ENCODE measurements around the gene ZNF416. TPM values are rescaled to one million over a fixed set of nuclear protein-coding genes. Genes with fewer than 3 reads are reported as not detected.
A peak's percentile ranks its signal among the peaks of the same experiment; 100 is the strongest.

The ZNF416 gene
- total RNA-seq, 2 donors from 2014 or later: 8.0 to 9.1 TPM

GRCh38 chr19:57566396-57567265 lies 12.1 kb downstream of the ZNF416 start:
- peaks cover 21% of the 10 kb centered on the region for H3K36me3 Mint-ChIP-seq (ENCODE audit: low read depth)

GRCh38 chr19:57563547-57563946 lies 15.2 kb downstream of the ZNF416 start:
- Histone ChIP-seq H3K36me3 (ENCODE audit: control insufficient read depth, insufficient read depth, low read length) (no peaks in the 10 kb centered on the region), H3K9ac (ENCODE audit: extremely low read depth, low read length, poor library complexity, severe bottlenecking) (no peak overlapping the region), H3K27me3 (ENCODE audit: control insufficient read depth, insufficient read depth, low read length, poor library complexity, severe bottlenecking) (no peaks in the 10 kb centered on the region), H3K4me3 (ENCODE audit: low read length) (no peak overlapping the region), H3K4me1 (ENCODE audit: control insufficient read depth, insufficient read depth, low read length) (no peaks in the 10 kb centered on the region), H3K27ac (ENCODE audit: low read depth, low read length) (no peak overlapping the region), H3K9me3 (ENCODE audit: control insufficient read depth, low read length) (peaks cover 88% of the 10 kb centered on the region)
- H3K36me3 Mint-ChIP-seq (ENCODE audit: low read depth): peaks cover 5% of the 10 kb centered on the region
- no peak for DNase-seq
- peaks cover 91% of the 10 kb centered on the region for H3K9me3 Mint-ChIP-seq
- WGBS, 2 experiments (ENCODE audit: insufficient coverage in 1 of 2, insufficient read length in 1 of 2): 44 to 65% methylated on average over 1 of the region's 1 CpG
- no peak overlapping the region for H3K27ac Mint-ChIP-seq
- H3K4me3 Mint-ChIP-seq: no peak overlapping the region
- H3K4me1 Mint-ChIP-seq: peaks cover 6% of the 10 kb centered on the region
- no peak for TF ChIP-seq CTCF (conservative IDR thresholded peaks at IDR 0.05)
- peaks cover 8% of the 10 kb centered on the region for H3K27me3 Mint-ChIP-seq (ENCODE audit: insufficient read depth)

More at GRCh38 chr19:57566396-57567265, 12.1 kb downstream of the ZNF416 start:
- Histone ChIP-seq H3K4me3 (ENCODE audit: low read length) (peak overlapping the region; percentile 65), H3K27me3 (ENCODE audit: control insufficient read depth, insufficient read depth, low read length, poor library complexity, severe bottlenecking) (no peaks in the 10 kb centered on the region), H3K4me1 (ENCODE audit: control insufficient read depth, insufficient read depth, low read length) (no peaks in the 10 kb centered on the region), H3K9ac (ENCODE audit: extremely low read depth, low read length, poor library complexity, severe bottlenecking) (no peak overlapping the region), H3K9me3 (ENCODE audit: control insufficient read depth, low read length) (peaks cover 100% of the 10 kb centered on the region), H3K27ac (ENCODE audit: low read depth, low read length) (no peak overlapping the region), H3K36me3 (ENCODE audit: control insufficient read depth, insufficient read depth, low read length) (peaks cover 9% of the 10 kb centered on the region)
- WGBS, 2 experiments (ENCODE audit: insufficient coverage in 1 of 2, insufficient read length in 1 of 2): 57 to 69% methylated on average over 3 to 7 of the region's 7 CpGs
- DNase-seq: peak; percentile 44
- Mint-ChIP-seq H3K27me3 (ENCODE audit: insufficient read depth) (peaks cover 6% of the 10 kb centered on the region), H3K4me1 (no peaks in the 10 kb centered on the region), H3K9me3 (peaks cover 99% of the 10 kb centered on the region), H3K4me3 (no peak overlapping the region), H3K27ac (no peak overlapping the region)
- TF ChIP-seq CTCF (conservative IDR thresholded peaks at IDR 0.05): no peak

- no peaks in the 10 kb centered on the region for H3K27me3 ChIP-seq (ENCODE audit: control insufficient read depth, insufficient read depth, low read length, poor library complexity, severe bottlenecking)
- no peak overlapping the region for H3K27ac Mint-ChIP-seq
- no peaks in the 10 kb centered on the region for H3K4me1 ChIP-seq (ENCODE audit: control insufficient read depth, insufficient read depth, low read length)
- peak overlapping the region; percentile 91 for H3K4me3 Mint-ChIP-seq
- TF ChIP-seq CTCF (conservative IDR thresholded peaks at IDR 0.05): no peak
- peaks cover 20% of the 10 kb centered on the region for H3K4me1 Mint-ChIP-seq
- H3K36me3 Mint-ChIP-seq (ENCODE audit: low read depth): peaks cover 26% of the 10 kb centered on the region
- WGBS, 2 experiments (ENCODE audit: insufficient coverage in 1 of 2, insufficient read length in 1 of 2): 85 to 88% methylated on average over 19 to 23 of the region's 23 CpGs
- H3K36me3 ChIP-seq (ENCODE audit: control insufficient read depth, insufficient read depth, low read length): peaks cover 13% of the 10 kb centered on the region
- peaks cover 53% of the 10 kb centered on the region for H3K9me3 ChIP-seq (ENCODE audit: control insufficient read depth, low read length)
- no peak for DNase-seq
- peaks cover 5% of the 10 kb centered on the region for H3K27me3 Mint-ChIP-seq (ENCODE audit: insufficient read depth)
- no peak overlapping the region for H3K9ac ChIP-seq (ENCODE audit: extremely low read depth, low read length, poor library complexity, severe bottlenecking)
- peak overlapping the region; percentile 90 for H3K4me3 ChIP-seq (ENCODE audit: low read length)
- H3K9me3 Mint-ChIP-seq: peaks cover 56% of the 10 kb centered on the region
- H3K27ac ChIP-seq (ENCODE audit: low read depth, low read length): no peak overlapping the region
These were observed 18.6 kb downstream of the ZNF416 start for GRCh38 chr19:57560049-57560491.

All from endodermal cell (in vitro differentiated cells).